GM23338 (cell line): ENCODE data around the gene CYBC1. TPM values are rescaled to one million over a fixed set of nuclear protein-coding genes. Genes with fewer than 3 reads are reported as not detected.

Experiments
- ATAC-seq: fragments of 200-7000 bp; cut with Tn5 transposase; 3 replicates; pipeline ENCODE4 v1.9.1; 2020
- DNase-seq: peaks from one replicate; pipeline ENCODE4 v3.0.0-alpha.2; 2015; ENCODE audit warnings: low spot score
- H2AFZ ChIP-seq: fragments of 200-600 bp; sonication (generic); 2 replicates; pipeline ENCODE4 v1.8.0; 2016; ENCODE audit warnings: antibody characterized with exemption, mild to moderate bottlenecking, moderate library complexity
- H3F3A ChIP-seq: fragments of 200-600 bp; sonication (generic); replicated peaks from 2 replicates; pipeline ENCODE4 v1.8.0; 2017; ENCODE audit warnings: antibody characterized with exemption, mixed run types, low read depth
- H3K27ac ChIP-seq: fragments of 200-600 bp; sonication (generic); 2 replicates; pipeline ENCODE4 v1.6.1; 2016; ENCODE audit warnings: low read depth
- H3K27me3 ChIP-seq: fragments of 200-600 bp; sonication (generic); 2 replicates; pipeline ENCODE4 v1.8.0; 2016; ENCODE audit warnings: mild to moderate bottlenecking, mixed run types, moderate library complexity; ENCODE audit not compliant: insufficient read depth
- H3K36me3 ChIP-seq: fragments of 200-600 bp; sonication (generic); 2 replicates; pipeline ENCODE4 v1.8.0; 2016; ENCODE audit warnings: mild to moderate bottlenecking; ENCODE audit not compliant: insufficient read depth
- H3K4me1 ChIP-seq: fragments of 200-600 bp; sonication (generic); 2 replicates; pipeline ENCODE4 v1.8.0; 2016; ENCODE audit warnings: mild to moderate bottlenecking, moderate library complexity; ENCODE audit not compliant: insufficient read depth
- H3K4me2 ChIP-seq: fragments of 200-600 bp; sonication (generic); 2 replicates; pipeline ENCODE4 v1.7.1; 2017; ENCODE audit warnings: mixed run types
- H3K4me3 ChIP-seq: fragments of 200-600 bp; sonication (generic); 2 replicates; pipeline ENCODE4 v1.6.1; 2016; ENCODE audit warnings: mixed run types
- H3K79me2 ChIP-seq: fragments of 200-600 bp; sonication (generic); replicated peaks from 2 replicates; pipeline ENCODE4 v1.8.0; 2017; ENCODE audit warnings: mild to moderate bottlenecking; ENCODE audit not compliant: insufficient read depth
- H3K9me2 ChIP-seq: fragments of 200-600 bp; sonication (generic); 2 replicates; pipeline ENCODE4 v1.8.0; 2017; ENCODE audit not compliant: insufficient read depth
- H4K20me1 ChIP-seq: fragments of 200-600 bp; sonication (generic); replicated peaks from 2 replicates; pipeline ENCODE4 v1.8.0; 2017; ENCODE audit warnings: mild to moderate bottlenecking; ENCODE audit not compliant: insufficient read depth
- H3K27ac Mint-ChIP-seq: 2 replicates; pipeline ENCODE4 v1.8.0; 2020; ENCODE audit warnings: inconsistent platforms, mild to moderate bottlenecking, moderate library complexity, mixed read lengths
- H3K27me3 Mint-ChIP-seq: 3 replicates; pipeline ENCODE4 v1.8.0; 2022; ENCODE audit warnings: low read depth, mild to moderate bottlenecking, moderate library complexity, mixed read lengths, inconsistent platforms; ENCODE audit not compliant: insufficient read depth, poor library complexity
- H3K36me3 Mint-ChIP-seq: 3 replicates; pipeline ENCODE4 v1.8.0; 2021; ENCODE audit warnings: low read depth, mild to moderate bottlenecking, inconsistent platforms, moderate library complexity, mixed read lengths
- H3K4me1 Mint-ChIP-seq: 3 replicates; pipeline ENCODE4 v1.8.0; 2020; ENCODE audit warnings: mild to moderate bottlenecking, inconsistent platforms, mixed read lengths
- H3K4me3 Mint-ChIP-seq: 3 replicates; pipeline ENCODE4 v1.8.0; 2021; ENCODE audit warnings: moderate library complexity, mild to moderate bottlenecking, inconsistent platforms, mixed read lengths
- H3K9me3 Mint-ChIP-seq: 3 replicates; pipeline ENCODE4 v1.8.0; 2020; ENCODE audit warnings: moderate library complexity, mild to moderate bottlenecking, inconsistent platforms, mixed read lengths
- CREB1 ChIP-seq: fragments of 250-450 bp; sonication (Bioruptor Pico); IDR thresholded peaks from 2 replicates; pipeline ENCODE4 v1.5.0; 2020; ENCODE audit warnings: low read depth, mild to moderate bottlenecking, moderate library complexity
- EZH2phosphoT487 ChIP-seq: fragments of 200-600 bp; sonication (generic); IDR thresholded peaks from one replicate; pipeline ENCODE4 v1.8.1; 2018; ENCODE audit warnings: antibody characterized with exemption; ENCODE audit not compliant: unreplicated experiment
- JUNB ChIP-seq: IDR thresholded peaks from one replicate; pipeline ENCODE4 v1.6.1; 2016; ENCODE audit warnings: antibody characterized with exemption; ENCODE audit not compliant: unreplicated experiment
- NANOG ChIP-seq: IDR thresholded peaks from 2 replicates; pipeline ENCODE4 v1.6.1; 2016; ENCODE audit warnings: antibody characterized with exemption, borderline replicate concordance
- POLR2AphosphoS5 ChIP-seq: IDR thresholded peaks from 2 replicates; pipeline ENCODE4 v1.6.1; 2016; ENCODE audit warnings: antibody characterized with exemption, low read depth
- STAT1 ChIP-seq: IDR thresholded peaks from one replicate; pipeline ENCODE4 v1.6.1; 2016; ENCODE audit warnings: antibody characterized with exemption; ENCODE audit not compliant: unreplicated experiment
- ZNF114 ChIP-seq: fragments of 250-450 bp; sonication (Bioruptor Pico); IDR thresholded peaks from 2 replicates; pipeline ENCODE4 v1.5.0; 2020; ENCODE audit warnings: mild to moderate bottlenecking, moderate library complexity
- polyA plus RNA-seq: library from polyadenylated mRNA; unstranded; fragments of >200 nt; fragmentation: Nextera tagmentation; extraction: Ambion mirVana; gene quantifications from 2 replicates; pipeline ENCODE4 v1.2.1, GENCODE V29; 2016
- total RNA-seq: library from RNA; depleted of rRNA; stranded (reverse); fragments of >200 nt; shearing (Covaris generic); gene quantifications from 2 replicates; pipeline ENCODE4 v1.2.3, GENCODE V29; 2014
- TF ChIP-seq, protein P1 (sequence below): IDR thresholded peaks from one replicate; pipeline ENCODE4 v1.6.1; 2018; ENCODE audit warnings: antibody characterized with exemption; ENCODE audit not compliant: unreplicated experiment
- TF ChIP-seq, protein P2 (sequence below): IDR thresholded peaks from 2 replicates; pipeline ENCODE4 v1.6.1; 2016; ENCODE audit warnings: antibody characterized with exemption
- TF ChIP-seq, protein P3 (sequence below): fragments of 250-450 bp; sonication (Bioruptor Pico); IDR thresholded peaks from 2 replicates; pipeline ENCODE4 v1.5.0; 2020; ENCODE audit warnings: mild to moderate bottlenecking, moderate library complexity

Gene CYBC1
- total and polyA plus RNA-seq, 2 experiments from 2014 or later = 24.7 to 72.4 TPM

DNA sequence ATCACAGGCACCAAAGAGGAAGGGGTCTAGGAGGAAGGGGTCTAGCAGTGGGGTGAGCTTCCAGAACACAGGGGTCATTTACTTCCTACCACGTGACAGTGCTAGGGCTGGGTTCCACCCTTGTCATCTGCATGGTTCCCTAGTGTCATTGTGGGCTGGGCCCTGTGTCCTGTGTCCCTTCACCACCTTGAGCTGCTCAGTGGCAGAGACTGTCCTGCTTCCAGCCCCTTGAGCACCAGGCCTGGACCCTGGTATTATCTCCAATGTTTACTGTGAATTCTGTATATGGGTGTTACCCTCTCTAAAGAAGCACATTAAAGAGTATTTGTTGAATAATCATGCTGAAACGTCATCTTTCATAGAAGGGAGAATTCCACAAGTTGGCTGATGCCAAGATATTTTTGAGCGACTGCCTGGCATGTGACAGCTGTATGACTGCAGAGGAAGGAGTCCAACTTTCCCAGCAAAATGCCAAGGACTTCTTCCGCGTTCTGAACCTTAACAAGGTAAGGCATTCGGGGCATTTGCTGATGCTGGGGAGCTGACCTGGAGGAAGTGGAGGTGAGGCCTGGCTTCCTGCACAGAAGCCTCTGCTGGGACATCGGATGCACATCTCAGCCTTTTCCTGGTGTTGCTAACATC, 13.5 kb upstream of the CYBC1 start (continued):
- TF ChIP-seq, protein P1, sequence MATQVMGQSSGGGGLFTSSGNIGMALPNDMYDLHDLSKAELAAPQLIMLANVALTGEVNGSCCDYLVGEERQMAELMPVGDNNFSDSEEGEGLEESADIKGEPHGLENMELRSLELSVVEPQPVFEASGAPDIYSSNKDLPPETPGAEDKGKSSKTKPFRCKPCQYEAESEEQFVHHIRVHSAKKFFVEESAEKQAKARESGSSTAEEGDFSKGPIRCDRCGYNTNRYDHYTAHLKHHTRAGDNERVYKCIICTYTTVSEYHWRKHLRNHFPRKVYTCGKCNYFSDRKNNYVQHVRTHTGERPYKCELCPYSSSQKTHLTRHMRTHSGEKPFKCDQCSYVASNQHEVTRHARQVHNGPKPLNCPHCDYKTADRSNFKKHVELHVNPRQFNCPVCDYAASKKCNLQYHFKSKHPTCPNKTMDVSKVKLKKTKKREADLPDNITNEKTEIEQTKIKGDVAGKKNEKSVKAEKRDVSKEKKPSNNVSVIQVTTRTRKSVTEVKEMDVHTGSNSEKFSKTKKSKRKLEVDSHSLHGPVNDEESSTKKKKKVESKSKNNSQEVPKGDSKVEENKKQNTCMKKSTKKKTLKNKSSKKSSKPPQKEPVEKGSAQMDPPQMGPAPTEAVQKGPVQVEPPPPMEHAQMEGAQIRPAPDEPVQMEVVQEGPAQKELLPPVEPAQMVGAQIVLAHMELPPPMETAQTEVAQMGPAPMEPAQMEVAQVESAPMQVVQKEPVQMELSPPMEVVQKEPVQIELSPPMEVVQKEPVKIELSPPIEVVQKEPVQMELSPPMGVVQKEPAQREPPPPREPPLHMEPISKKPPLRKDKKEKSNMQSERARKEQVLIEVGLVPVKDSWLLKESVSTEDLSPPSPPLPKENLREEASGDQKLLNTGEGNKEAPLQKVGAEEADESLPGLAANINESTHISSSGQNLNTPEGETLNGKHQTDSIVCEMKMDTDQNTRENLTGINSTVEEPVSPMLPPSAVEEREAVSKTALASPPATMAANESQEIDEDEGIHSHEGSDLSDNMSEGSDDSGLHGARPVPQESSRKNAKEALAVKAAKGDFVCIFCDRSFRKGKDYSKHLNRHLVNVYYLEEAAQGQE = no peak

DNA sequence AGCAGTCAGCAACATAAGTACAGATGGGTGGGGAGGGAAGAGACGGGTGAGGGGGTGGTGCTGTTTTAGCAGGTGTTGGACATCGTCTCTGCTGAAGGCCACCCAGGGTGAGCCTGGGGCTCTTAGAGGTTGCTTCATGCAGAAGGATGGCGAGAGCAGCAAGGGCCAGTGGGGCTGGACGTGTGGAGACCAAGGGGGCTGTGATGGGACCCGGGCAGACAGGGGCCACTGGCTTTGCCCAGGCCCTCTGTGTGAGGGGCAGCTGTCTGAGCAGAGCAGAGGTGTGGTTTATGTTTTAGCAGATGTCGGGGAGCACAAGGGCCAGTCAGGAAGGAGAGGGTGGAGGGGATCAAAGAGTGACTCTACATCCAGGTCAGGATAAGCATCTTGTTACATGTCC, 12.8 kb upstream of the CYBC1 start:
- Mint-ChIP-seq H3K36me3 (peaks cover 60% of the 10 kb centered on the region), H3K27ac (no peak overlapping the region), H3K4me1 (no peaks in the 10 kb centered on the region), H3K4me3 (no peak overlapping the region), H3K9me3 (no peaks in the 10 kb centered on the region), H3K27me3 (peaks cover 10% of the 10 kb centered on the region)
- Histone ChIP-seq H3K27ac (no peak overlapping the region), H4K20me1 (peaks cover 6% of the 10 kb centered on the region), H3K36me3 (peaks cover 4% of the 10 kb centered on the region; the same call in 1 of the 2 replicates), H3K9me2 (no peaks in the 10 kb centered on the region), H3K4me2 (no peak overlapping the region), H3K4me1 (no peaks in the 10 kb centered on the region), H3K79me2 (peaks cover 10% of the 10 kb centered on the region), H3K27me3 (no peaks in the 10 kb centered on the region), H2AFZ (no peak overlapping the region), H3K4me3 (no peak overlapping the region), H3F3A (0 out of 2 replicates have a peak, but pooled peaks cover 6% of the 10 kb centered on the region)
- no peak for ATAC-seq
- DNase-seq = no peak
- TF ChIP-seq STAT1 (no peak), EZH2phosphoT487 (no peak), JUNB (no peak), CREB1 (CRISPR knock-in tag) (no peak), POLR2AphosphoS5 (no peak), NANOG (no peak), ZNF114 (CRISPR knock-in tag) (no peak)
- TF ChIP-seq, protein P2, sequence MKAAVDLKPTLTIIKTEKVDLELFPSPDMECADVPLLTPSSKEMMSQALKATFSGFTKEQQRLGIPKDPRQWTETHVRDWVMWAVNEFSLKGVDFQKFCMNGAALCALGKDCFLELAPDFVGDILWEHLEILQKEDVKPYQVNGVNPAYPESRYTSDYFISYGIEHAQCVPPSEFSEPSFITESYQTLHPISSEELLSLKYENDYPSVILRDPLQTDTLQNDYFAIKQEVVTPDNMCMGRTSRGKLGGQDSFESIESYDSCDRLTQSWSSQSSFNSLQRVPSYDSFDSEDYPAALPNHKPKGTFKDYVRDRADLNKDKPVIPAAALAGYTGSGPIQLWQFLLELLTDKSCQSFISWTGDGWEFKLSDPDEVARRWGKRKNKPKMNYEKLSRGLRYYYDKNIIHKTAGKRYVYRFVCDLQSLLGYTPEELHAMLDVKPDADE = no peak
- TF ChIP-seq, protein P3, sequence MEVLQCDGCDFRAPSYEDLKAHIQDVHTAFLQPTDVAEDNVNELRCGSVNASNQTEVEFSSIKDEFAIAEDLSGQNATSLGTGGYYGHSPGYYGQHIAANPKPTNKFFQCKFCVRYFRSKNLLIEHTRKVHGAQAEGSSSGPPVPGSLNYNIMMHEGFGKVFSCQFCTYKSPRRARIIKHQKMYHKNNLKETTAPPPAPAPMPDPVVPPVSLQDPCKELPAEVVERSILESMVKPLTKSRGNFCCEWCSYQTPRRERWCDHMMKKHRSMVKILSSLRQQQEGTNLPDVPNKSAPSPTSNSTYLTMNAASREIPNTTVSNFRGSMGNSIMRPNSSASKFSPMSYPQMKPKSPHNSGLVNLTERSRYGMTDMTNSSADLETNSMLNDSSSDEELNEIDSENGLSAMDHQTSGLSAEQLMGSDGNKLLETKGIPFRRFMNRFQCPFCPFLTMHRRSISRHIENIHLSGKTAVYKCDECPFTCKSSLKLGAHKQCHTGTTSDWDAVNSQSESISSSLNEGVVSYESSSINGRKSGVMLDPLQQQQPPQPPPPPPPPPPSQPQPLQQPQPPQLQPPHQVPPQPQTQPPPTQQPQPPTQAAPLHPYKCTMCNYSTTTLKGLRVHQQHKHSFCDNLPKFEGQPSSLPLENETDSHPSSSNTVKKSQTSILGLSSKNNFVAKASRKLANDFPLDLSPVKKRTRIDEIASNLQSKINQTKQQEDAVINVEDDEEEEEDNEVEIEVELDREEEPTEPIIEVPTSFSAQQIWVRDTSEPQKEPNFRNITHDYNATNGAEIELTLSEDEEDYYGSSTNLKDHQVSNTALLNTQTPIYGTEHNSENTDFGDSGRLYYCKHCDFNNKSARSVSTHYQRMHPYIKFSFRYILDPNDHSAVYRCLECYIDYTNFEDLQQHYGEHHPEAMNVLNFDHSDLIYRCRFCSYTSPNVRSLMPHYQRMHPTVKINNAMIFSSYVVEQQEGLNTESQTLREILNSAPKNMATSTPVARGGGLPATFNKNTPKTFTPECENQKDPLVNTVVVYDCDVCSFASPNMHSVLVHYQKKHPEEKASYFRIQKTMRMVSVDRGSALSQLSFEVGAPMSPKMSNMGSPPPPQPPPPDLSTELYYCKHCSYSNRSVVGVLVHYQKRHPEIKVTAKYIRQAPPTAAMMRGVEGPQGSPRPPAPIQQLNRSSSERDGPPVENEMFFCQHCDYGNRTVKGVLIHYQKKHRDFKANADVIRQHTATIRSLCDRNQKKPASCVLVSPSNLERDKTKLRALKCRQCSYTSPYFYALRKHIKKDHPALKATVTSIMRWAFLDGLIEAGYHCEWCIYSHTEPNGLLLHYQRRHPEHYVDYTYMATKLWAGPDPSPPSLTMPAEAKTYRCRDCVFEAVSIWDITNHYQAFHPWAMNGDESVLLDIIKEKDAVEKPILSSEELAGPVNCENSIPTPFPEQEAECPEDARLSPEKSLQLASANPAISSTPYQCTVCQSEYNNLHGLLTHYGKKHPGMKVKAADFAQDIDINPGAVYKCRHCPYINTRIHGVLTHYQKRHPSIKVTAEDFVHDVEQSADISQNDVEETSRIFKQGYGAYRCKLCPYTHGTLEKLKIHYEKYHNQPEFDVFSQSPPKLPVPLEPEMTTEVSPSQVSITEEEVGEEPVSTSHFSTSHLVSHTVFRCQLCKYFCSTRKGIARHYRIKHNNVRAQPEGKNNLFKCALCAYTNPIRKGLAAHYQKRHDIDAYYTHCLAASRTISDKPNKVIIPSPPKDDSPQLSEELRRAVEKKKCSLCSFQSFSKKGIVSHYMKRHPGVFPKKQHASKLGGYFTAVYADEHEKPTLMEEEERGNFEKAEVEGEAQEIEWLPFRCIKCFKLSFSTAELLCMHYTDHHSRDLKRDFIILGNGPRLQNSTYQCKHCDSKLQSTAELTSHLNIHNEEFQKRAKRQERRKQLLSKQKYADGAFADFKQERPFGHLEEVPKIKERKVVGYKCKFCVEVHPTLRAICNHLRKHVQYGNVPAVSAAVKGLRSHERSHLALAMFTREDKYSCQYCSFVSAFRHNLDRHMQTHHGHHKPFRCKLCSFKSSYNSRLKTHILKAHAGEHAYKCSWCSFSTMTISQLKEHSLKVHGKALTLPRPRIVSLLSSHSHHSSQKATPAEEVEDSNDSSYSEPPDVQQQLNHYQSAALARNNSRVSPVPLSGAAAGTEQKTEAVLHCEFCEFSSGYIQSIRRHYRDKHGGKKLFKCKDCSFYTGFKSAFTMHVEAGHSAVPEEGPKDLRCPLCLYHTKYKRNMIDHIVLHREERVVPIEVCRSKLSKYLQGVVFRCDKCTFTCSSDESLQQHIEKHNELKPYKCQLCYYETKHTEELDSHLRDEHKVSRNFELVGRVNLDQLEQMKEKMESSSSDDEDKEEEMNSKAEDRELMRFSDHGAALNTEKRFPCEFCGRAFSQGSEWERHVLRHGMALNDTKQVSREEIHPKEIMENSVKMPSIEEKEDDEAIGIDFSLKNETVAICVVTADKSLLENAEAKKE = no peak
- TF ChIP-seq, protein P1 = no peak
